Measurements from ENCODE around the gene TMEM271. TPM values are rescaled to one million over a fixed set of nuclear protein-coding genes. Genes with fewer than 3 reads are reported as not detected.

The TMEM271 gene
- total and polyA plus RNA-seq, 4 donors, result 4.4 to 17.1 (median 11.4) TPM

GRCh38 chr4:620851-621261, 44.8 kb upstream of the TMEM271 start:
- no peak for DNase-seq (ENCODE audit: low read depth in 4 of 6, low spot score in 6 of 6)
- H3K27me3 ChIP-seq (ENCODE audit: control insufficient read depth, insufficient read depth, low read length), result no peaks in the 10 kb centered on the region
- WGBS (ENCODE audit: insufficient coverage), result 86% methylated on average over 19 of the region's 19 CpGs
- H3K27ac ChIP-seq (ENCODE audit: low read depth, low read length), result no peak overlapping the region
- H3K4me3 ChIP-seq (ENCODE audit: low read depth, low read length), result no peak overlapping the region
- no peaks in the 10 kb centered on the region for H3K9me3 ChIP-seq (ENCODE audit: control insufficient read depth, insufficient read depth, low read length)
- no peaks in the 10 kb centered on the region for H3K36me3 ChIP-seq (ENCODE audit: control insufficient read depth, insufficient read depth, low read length)
- H3K4me1 ChIP-seq (ENCODE audit: control insufficient read depth, insufficient read depth, low read length), result no peaks in the 10 kb centered on the region

DNA sequence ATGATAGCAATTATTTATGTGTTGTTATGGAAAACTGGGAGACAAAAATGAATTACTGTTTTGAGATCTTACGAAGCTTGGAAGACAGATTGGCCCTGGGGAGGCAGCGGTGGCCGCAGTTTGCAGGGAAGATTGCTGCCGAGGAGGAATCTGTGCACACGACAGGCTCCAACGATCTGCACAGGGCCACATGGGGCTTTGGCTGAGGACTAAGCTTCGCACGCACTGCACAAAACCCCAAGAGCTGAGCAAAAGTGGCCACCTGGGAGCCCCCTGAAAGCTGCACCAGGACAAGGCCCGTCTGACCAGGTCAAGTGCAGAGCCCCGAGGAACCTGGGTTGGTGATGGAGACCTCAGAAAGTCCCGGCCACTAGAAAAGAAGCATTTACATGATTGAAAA, 44.1 kb upstream of the TMEM271 start:
- Histone ChIP-seq H3K9me3 (ENCODE audit: control insufficient read depth, insufficient read depth, low read length) (no peaks in the 10 kb centered on the region), H3K4me1 (ENCODE audit: control insufficient read depth, insufficient read depth, low read length) (no peaks in the 10 kb centered on the region), H3K27ac (ENCODE audit: low read depth, low read length) (no peak overlapping the region), H3K36me3 (ENCODE audit: control insufficient read depth, insufficient read depth, low read length) (no peaks in the 10 kb centered on the region), H3K4me3 (ENCODE audit: low read depth, low read length) (no peak overlapping the region), H3K27me3 (ENCODE audit: control insufficient read depth, insufficient read depth, low read length) (no peaks in the 10 kb centered on the region)
- DNase-seq (ENCODE audit: low read depth in 4 of 6, low spot score in 6 of 6), result no peak
- WGBS (ENCODE audit: insufficient coverage), result 72% methylated on average over 10 of the region's 11 CpGs

DNA sequence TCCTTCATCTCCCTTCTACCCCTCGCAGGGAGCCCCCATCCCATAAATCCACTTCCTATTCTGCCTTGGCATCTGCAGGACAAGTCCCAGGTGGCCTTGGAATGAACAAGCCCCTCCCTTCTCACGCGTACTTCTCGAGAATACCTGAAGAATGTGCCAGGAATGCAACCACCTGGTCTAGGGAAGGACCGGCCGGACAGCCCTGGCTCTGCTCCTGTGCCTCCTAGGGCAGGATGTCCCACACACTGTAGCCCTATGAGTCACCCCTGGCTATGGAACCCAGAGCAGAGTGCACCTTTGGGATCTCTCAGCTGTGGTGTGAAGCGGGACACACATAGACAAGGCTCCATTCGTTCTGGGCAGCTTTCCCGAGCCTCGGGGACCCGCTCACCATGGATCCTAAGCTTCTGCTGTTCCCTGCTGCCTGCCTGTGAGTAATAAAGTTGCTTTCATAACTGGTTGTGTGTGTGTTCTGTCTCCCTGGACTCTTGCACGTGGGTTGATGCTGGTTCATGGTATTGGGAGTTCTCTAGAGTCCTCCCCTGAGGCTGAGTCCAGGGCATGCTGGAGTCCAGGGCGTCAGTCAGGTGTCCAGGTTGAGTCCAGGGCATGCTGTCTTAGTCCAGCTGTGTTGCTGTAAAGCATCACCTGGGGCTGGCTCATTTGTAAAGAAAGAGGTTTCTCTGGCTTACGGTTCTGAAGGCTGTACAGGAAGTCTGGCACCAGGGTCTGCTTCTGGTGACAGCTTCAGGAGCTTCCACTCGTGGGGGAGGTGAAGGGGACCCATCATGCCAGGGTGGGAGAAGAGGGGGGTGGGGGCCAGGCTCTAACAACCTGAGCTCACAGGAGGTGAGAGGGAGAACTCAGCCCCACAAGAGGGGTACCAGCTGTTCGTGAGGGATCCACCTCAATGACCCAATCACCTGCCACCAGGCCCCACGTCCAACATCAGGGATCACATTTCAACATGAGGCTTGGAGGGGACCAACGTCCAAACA, 41.8 kb upstream of the TMEM271 start:
- no peak overlapping the region for H3K27ac ChIP-seq (ENCODE audit: low read depth, low read length)
- WGBS (ENCODE audit: insufficient coverage), result 73% methylated on average over 18 of the region's 18 CpGs
- no peaks in the 10 kb centered on the region for H3K4me1 ChIP-seq (ENCODE audit: control insufficient read depth, insufficient read depth, low read length)
- no peak overlapping the region for H3K4me3 ChIP-seq (ENCODE audit: low read depth, low read length)
- no peaks in the 10 kb centered on the region for H3K9me3 ChIP-seq (ENCODE audit: control insufficient read depth, insufficient read depth, low read length)
- peaks cover 2% of the 10 kb centered on the region for H3K27me3 ChIP-seq (ENCODE audit: control insufficient read depth, insufficient read depth, low read length)
- no peak for DNase-seq (ENCODE audit: low read depth in 4 of 6, low spot score in 6 of 6)
- no peaks in the 10 kb centered on the region for H3K36me3 ChIP-seq (ENCODE audit: control insufficient read depth, insufficient read depth, low read length)

DNA sequence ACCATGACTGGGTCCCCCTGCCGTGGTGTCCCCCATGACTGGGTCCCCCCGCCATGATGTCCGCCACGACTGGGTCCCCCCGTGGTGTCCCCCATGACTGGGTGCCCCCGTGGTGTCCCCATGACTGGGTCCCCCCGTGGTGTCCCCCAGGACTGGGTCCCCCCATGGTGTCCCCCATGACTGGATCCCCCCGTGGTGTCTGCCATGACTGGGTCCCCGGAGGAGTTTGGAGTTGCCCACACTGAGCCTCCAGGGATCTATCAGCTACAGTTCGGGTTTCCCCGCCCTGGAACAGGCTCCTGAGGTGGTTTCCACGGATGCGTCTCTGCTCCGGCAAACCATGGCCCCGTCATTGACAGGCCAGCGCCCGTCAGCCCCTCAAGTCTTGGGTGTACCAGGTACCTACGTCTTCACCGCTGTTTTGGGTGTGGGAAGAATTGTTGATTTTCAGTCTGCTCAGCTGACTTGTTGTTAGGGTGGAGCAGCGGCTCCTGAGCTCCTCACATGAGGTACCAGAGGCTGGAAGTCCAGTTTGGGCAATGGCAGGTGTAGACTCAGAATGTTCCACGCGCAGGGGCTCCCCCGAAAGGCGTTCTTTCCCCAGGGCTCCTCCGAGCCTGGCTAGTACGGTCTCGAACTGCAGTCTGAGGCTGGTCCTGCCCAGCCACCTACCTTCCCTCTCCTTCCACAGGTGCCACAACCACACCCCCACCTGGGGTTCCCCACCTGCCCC, 41.0 kb upstream of the TMEM271 start:
- Histone ChIP-seq H3K27ac (ENCODE audit: low read depth, low read length) (no peak overlapping the region), H3K27me3 (ENCODE audit: control insufficient read depth, insufficient read depth, low read length) (peaks cover 2% of the 10 kb centered on the region), H3K4me3 (ENCODE audit: low read depth, low read length) (no peak overlapping the region), H3K36me3 (ENCODE audit: control insufficient read depth, insufficient read depth, low read length) (no peaks in the 10 kb centered on the region), H3K4me1 (ENCODE audit: control insufficient read depth, insufficient read depth, low read length) (no peaks in the 10 kb centered on the region), H3K9me3 (ENCODE audit: control insufficient read depth, insufficient read depth, low read length) (no peaks in the 10 kb centered on the region)
- WGBS (ENCODE audit: insufficient coverage), result 96% methylated on average over 27 of the region's 27 CpGs
- no peak for DNase-seq (ENCODE audit: low read depth in 4 of 6, low spot score in 6 of 6)

DNA sequence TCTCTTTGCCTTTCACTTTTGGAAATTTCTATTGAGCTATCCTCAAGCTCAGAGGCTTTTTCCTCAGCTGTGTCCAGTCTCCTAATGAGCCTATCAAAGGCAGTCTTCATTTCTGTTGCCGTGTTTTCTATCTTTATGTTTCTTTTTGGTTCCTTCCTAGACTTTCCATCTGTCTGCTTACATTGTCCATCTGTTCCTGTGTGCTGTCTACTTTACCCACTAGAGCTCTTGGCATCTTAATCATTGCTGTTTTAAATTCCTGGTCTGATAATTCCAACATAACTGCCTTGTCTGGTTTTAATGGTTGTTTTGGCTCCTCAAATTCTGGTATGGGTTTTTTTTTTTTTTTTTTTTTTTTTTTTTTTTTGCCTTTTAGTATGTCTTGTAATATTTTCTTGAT, 40.0 kb upstream of the TMEM271 start:
- Histone ChIP-seq H3K4me3 (ENCODE audit: low read depth, low read length) (no peak overlapping the region), H3K36me3 (ENCODE audit: control insufficient read depth, insufficient read depth, low read length) (no peaks in the 10 kb centered on the region), H3K27me3 (ENCODE audit: control insufficient read depth, insufficient read depth, low read length) (peaks cover 2% of the 10 kb centered on the region), H3K4me1 (ENCODE audit: control insufficient read depth, insufficient read depth, low read length) (peaks cover 2% of the 10 kb centered on the region), H3K27ac (ENCODE audit: low read depth, low read length) (no peak overlapping the region), H3K9me3 (ENCODE audit: control insufficient read depth, insufficient read depth, low read length) (no peaks in the 10 kb centered on the region)
- DNase-seq (ENCODE audit: low read depth in 4 of 6, low spot score in 6 of 6), result peak in 1 of 6 donors; percentile 66
- 67% methylated on average over 1 of the region's 1 CpG for WGBS (ENCODE audit: insufficient coverage)

- Histone ChIP-seq H3K4me1 (ENCODE audit: control insufficient read depth, insufficient read depth, low read length) (peaks cover 11% of the 10 kb centered on the region), H3K36me3 (ENCODE audit: control insufficient read depth, insufficient read depth, low read length) (no peaks in the 10 kb centered on the region), H3K27ac (ENCODE audit: low read depth, low read length) (no peak overlapping the region), H3K4me3 (ENCODE audit: low read depth, low read length) (no peak overlapping the region), H3K27me3 (ENCODE audit: control insufficient read depth, insufficient read depth, low read length) (peaks cover 2% of the 10 kb centered on the region), H3K9me3 (ENCODE audit: control insufficient read depth, insufficient read depth, low read length) (no peaks in the 10 kb centered on the region)
- 88% methylated on average over 9 of the region's 9 CpGs for WGBS (ENCODE audit: insufficient coverage)
- no peak for DNase-seq (ENCODE audit: low read depth in 4 of 6, low spot score in 6 of 6)
Measured at GRCh38 chr4:613126-613525, 37.0 kb upstream of the TMEM271 start.

DNA sequence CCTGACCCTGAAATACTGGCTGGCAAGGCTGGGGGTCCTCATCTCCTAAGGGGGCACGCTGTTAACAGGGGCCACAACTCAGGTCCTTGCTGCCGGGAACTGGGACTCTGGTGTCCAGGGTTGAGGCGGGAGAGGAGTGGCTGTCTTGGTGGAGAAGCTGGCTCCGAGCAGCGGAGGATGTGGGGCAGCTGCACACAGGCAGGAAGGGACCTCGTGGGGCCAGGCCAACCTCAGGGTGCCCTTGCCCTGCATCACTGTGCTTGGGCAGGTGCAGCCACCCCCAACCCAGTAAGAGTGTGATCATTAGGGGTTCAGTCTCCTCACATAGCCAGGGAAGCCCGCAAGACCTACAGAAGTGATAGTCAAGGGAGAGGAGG, 36.6 kb upstream of the TMEM271 start:
- peaks cover 2% of the 10 kb centered on the region for H3K27me3 ChIP-seq (ENCODE audit: control insufficient read depth, insufficient read depth, low read length)
- H3K27ac ChIP-seq (ENCODE audit: low read depth, low read length), result no peak overlapping the region
- WGBS (ENCODE audit: insufficient coverage), result 80% methylated on average over 6 of the region's 7 CpGs
- H3K4me1 ChIP-seq (ENCODE audit: control insufficient read depth, insufficient read depth, low read length), result peaks cover 11% of the 10 kb centered on the region
- no peaks in the 10 kb centered on the region for H3K36me3 ChIP-seq (ENCODE audit: control insufficient read depth, insufficient read depth, low read length)
- H3K9me3 ChIP-seq (ENCODE audit: control insufficient read depth, insufficient read depth, low read length), result no peaks in the 10 kb centered on the region
- H3K4me3 ChIP-seq (ENCODE audit: low read depth, low read length), result no peak overlapping the region
- no peak for DNase-seq (ENCODE audit: low read depth in 4 of 6, low spot score in 6 of 6)

DNA sequence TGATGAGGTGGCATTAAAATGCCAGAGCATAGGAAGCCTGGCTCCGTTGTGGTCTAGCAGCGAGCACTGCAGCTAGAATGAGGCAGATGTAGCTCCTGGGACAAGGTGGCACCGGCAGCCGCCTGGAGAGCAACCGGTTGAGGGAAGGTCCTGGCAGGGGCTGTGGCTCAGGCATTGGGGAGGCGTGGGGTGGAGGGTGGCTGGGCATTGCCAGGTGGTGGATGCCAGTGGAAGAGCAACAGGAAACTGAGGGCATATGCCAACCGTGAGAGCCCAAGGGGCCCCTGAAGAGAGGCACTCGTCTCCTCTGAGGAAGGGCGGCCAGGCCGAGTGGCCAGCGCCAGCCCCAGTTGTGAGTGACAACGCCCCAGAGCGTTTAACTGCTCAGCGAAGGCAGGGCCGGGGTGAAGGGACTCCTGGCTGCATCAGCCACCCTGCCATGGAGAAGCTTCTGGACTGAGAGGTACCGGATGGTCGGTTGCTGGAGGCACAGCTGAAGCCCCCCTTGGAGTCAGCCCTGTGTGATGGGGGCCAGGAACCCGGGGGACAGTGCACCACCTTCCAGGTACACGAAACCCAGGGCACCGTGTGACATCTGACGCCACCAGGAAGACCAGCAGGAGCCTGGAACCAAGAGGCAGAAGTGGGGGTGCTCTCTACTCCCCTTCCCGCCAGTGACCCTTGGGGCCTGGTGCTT, 36.1 kb upstream of the TMEM271 start:
- 81% methylated on average over 22 of the region's 22 CpGs for WGBS (ENCODE audit: insufficient coverage)
- Histone ChIP-seq H3K9me3 (ENCODE audit: control insufficient read depth, insufficient read depth, low read length) (no peaks in the 10 kb centered on the region), H3K4me3 (ENCODE audit: low read depth, low read length) (no peak overlapping the region), H3K27me3 (ENCODE audit: control insufficient read depth, insufficient read depth, low read length) (peaks cover 2% of the 10 kb centered on the region), H3K4me1 (ENCODE audit: control insufficient read depth, insufficient read depth, low read length) (peaks cover 11% of the 10 kb centered on the region), H3K27ac (ENCODE audit: low read depth, low read length) (no peak overlapping the region), H3K36me3 (ENCODE audit: control insufficient read depth, insufficient read depth, low read length) (no peaks in the 10 kb centered on the region)
- no peak for DNase-seq (ENCODE audit: low read depth in 4 of 6, low spot score in 6 of 6)

- peak in 4 of 6 donors; percentile 6 to 67 (median 29) for DNase-seq (ENCODE audit: low read depth in 4 of 6, low spot score in 6 of 6)
- Histone ChIP-seq H3K27me3 (ENCODE audit: control insufficient read depth, insufficient read depth, low read length) (peaks cover 2% of the 10 kb centered on the region), H3K27ac (ENCODE audit: low read depth, low read length) (no peak overlapping the region), H3K9me3 (ENCODE audit: control insufficient read depth, insufficient read depth, low read length) (no peaks in the 10 kb centered on the region), H3K4me3 (ENCODE audit: low read depth, low read length) (no peak overlapping the region), H3K4me1 (ENCODE audit: control insufficient read depth, insufficient read depth, low read length) (peaks cover 11% of the 10 kb centered on the region), H3K36me3 (ENCODE audit: control insufficient read depth, insufficient read depth, low read length) (no peaks in the 10 kb centered on the region)
- WGBS (ENCODE audit: insufficient coverage), result 46% methylated on average over 10 of the region's 10 CpGs
Measured at GRCh38 chr4:610411-611261, 34.5 kb upstream of the TMEM271 start.
